H1 (cell line): Measurements from ENCODE around the gene MR1. TPM values are rescaled to one million over a fixed set of nuclear protein-coding genes. Genes with fewer than 3 reads are reported as not detected.

ENCODE experiments used
- CBX8 ChIP-seq: fragments of 300-800, 300-1000 bp; sonication (generic); IDR thresholded peaks from 2 replicates; pipeline ENCODE4 v1.7.1; 2016; ENCODE audit warnings: low read depth, low read length, borderline replicate concordance
- CEBPB ChIP-seq: IDR thresholded peaks from 2 replicates; pipeline ENCODE4 v1.6.1; 2012; ENCODE audit warnings: low read depth, low read length
- CHD1 ChIP-seq: IDR thresholded peaks from 2 replicates; pipeline ENCODE4 v1.6.1; 2012; ENCODE audit warnings: low read depth, low read length, improper control_type of control experiment
- EP300 ChIP-seq, 2 experiments: IDR thresholded peaks; 1 replicate in 1 of 2; 2 replicates in 1 of 2; pipeline ENCODE4 v1.6.1; 2011 to 2012; ENCODE audit warnings: low read depth in 2 of 2, low read length in 2 of 2, mild to moderate bottlenecking in 2 of 2, borderline replicate concordance in 1 of 2, inconsistent platforms in 1 of 2, moderate library complexity in 1 of 2
- MAFK ChIP-seq: IDR thresholded peaks from 2 replicates; pipeline ENCODE4 v1.6.1; 2012; ENCODE audit warnings: low read depth, mild to moderate bottlenecking, improper control_type of control experiment, low read length
- POLR2AphosphoS5 ChIP-seq: IDR thresholded peaks from 2 replicates; pipeline ENCODE4 v1.6.1; 2011; ENCODE audit warnings: low read depth, low read length
- RFX5 ChIP-seq: IDR thresholded peaks from 2 replicates; pipeline ENCODE4 v1.6.1; 2011; ENCODE audit warnings: low read depth, low read length, improper control_type of control experiment, borderline replicate concordance
- RXRA ChIP-seq: IDR thresholded peaks from 2 replicates; pipeline ENCODE4 v1.6.1; 2011; ENCODE audit warnings: low read depth, mild to moderate bottlenecking, low read length, moderate library complexity; ENCODE audit not compliant: insufficient read depth
- SIRT6 ChIP-seq: IDR thresholded peaks from one replicate; pipeline ENCODE4 v1.7.1; 2012; ENCODE audit warnings: low read length, inconsistent platforms
- SRF ChIP-seq: IDR thresholded peaks from 2 replicates; pipeline ENCODE4 v1.6.1; 2011; ENCODE audit warnings: mild to moderate bottlenecking, low read depth, low read length, moderate library complexity
- TBP ChIP-seq: IDR thresholded peaks from 2 replicates; pipeline ENCODE4 v1.6.1; 2011; ENCODE audit warnings: low read depth, low read length, improper control_type of control experiment
- polyA plus RNA-seq, 7 experiments: library from polyadenylated mRNA; depleted of rRNA in 3 of 7; stranded (reverse) in 5 of 7; unstranded in 2 of 7; fragments of >200 nt in 5 of 7; fragments of 200-250 nt in 2 of 7; gene quantifications; 1 replicate in 5 of 7; 2 replicates in 1 of 7; 4 replicates in 1 of 7; pipeline versions ENCODE4 v1.2.1 to v1.2.3, GENCODE V29; 2011 to 2013; ENCODE audit warnings: missing spikeins in 2 of 7, mixed read lengths in 2 of 7
- total RNA-seq: library from RNA; stranded (reverse); fragmentation: NEBNext Ultra II Directional; extraction: Animal tissue kit (Norgen Biotek cat#: 25700); gene quantifications from 2 replicates; pipeline ENCODE4 v1.2.1, GENCODE V29; 2021
- TF ChIP-seq, protein P1 (sequence below): IDR thresholded peaks from 2 replicates; pipeline ENCODE4 v1.6.1; 2012; ENCODE audit warnings: inconsistent platforms
- TF ChIP-seq, protein P2 (sequence below): IDR thresholded peaks from 2 replicates; pipeline ENCODE4 v1.6.1; 2011; ENCODE audit warnings: low read length, improper control_type of control experiment

The MR1 gene
- total and polyA plus RNA-seq, 2 of the 8 experiments (the other 6 are each of a cell fraction or from before 2014, with no cell fraction given) = 0.09 TPM; not detected in 1

DNA sequence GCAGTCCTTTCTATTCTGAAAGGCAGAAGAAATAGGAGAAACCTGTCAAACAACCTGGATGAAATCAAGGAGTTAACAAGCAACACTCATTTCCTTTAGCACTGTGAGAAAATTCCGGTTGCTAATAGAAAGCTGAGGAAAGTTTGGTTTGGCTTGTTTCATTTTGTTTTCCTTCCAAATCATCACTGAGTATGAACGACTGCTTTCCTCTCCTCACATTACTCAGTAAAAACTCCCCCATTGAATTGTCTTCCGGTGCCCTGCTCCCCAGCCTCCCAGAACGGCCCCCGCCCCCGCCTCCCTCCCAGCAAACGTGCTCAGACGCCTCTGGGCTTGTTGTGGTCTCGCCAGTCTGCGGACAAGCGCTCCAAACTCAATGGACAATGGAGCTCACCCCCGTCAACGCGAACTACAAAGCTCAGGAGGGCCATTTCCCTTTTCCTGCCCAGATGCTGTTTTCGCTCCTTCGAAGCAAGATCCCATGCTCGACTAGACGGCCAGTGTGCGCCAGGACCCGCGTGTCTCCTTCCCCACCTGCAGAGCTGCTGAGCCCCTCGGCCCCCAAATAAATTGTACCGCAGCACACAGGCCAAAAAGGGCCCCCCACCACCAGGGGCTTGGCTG lies 11.9 kb upstream of the MR1 start (continued):
- TF ChIP-seq POLR2AphosphoS5 (peak; percentile 73), SRF (no peak), SIRT6 (no peak), CBX8 (no peak), CEBPB (no peak), CHD1 (no peak), RXRA (no peak), RFX5 (no peak), EP300 (IDR thresholded peaks at IDR 0.05; ENCODE audit: borderline replicate concordance in 1 of 2, low read depth in 2 of 2, low read length in 2 of 2) (no peak), TBP (no peak), MAFK (no peak)
- TF ChIP-seq, protein P1, sequence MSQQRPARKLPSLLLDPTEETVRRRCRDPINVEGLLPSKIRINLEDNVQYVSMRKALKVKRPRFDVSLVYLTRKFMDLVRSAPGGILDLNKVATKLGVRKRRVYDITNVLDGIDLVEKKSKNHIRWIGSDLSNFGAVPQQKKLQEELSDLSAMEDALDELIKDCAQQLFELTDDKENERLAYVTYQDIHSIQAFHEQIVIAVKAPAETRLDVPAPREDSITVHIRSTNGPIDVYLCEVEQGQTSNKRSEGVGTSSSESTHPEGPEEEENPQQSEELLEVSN = no peak
- TF ChIP-seq, protein P2, sequence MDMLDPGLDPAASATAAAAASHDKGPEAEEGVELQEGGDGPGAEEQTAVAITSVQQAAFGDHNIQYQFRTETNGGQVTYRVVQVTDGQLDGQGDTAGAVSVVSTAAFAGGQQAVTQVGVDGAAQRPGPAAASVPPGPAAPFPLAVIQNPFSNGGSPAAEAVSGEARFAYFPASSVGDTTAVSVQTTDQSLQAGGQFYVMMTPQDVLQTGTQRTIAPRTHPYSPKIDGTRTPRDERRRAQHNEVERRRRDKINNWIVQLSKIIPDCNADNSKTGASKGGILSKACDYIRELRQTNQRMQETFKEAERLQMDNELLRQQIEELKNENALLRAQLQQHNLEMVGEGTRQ = no peak
